Measurements from ENCODE around the gene RPUSD1.

GRCh38 chr16:792221-792995 lies 4.2 kb upstream of the RPUSD1 start:
- no peak for TF ChIP-seq CTCF (IDR thresholded peaks at IDR 0.05)
- TF ChIP-seq POLR2A (IDR thresholded peaks at IDR 0.05) = no peak

All from transverse colon (tissue), 3 donors.